Measurements from ENCODE around the gene KCTD13.

KCTD13 gene

GRCh38 chr16:29973384-29974246 is 47.6 kb upstream of the KCTD13 start, which contains the start of gene TAOK2 (continued):
- peak; percentile 99 for TF ChIP-seq ZSCAN5A (tag by site-specific recombination; IDR thresholded peaks at IDR 0.05)
- TF ChIP-seq ZNF23 (tag by site-specific recombination; IDR thresholded peaks at IDR 0.05; ENCODE audit: borderline replicate concordance): no peak
- TF ChIP-seq ZNF274 (IDR thresholded peaks at IDR 0.05; ENCODE audit: low read length): no peak
- TF ChIP-seq ZNF274 (tag by site-specific recombination; IDR thresholded peaks at IDR 0.05; ENCODE audit: borderline replicate concordance): no peak
- TF ChIP-seq ZNF423 (tag by site-specific recombination; IDR thresholded peaks at IDR 0.05): no peak
- no peak for TF ChIP-seq ZNF701 (tag by site-specific recombination; IDR thresholded peaks at IDR 0.05)
- TF ChIP-seq ZNF518A (tag by site-specific recombination; conservative IDR thresholded peaks at IDR 0.05; ENCODE audit: low read depth): no peak; the same call in 1 of the 2 replicates
- TF ChIP-seq ZNF433 (tag by site-specific recombination; IDR thresholded peaks at IDR 0.05; ENCODE audit: low read depth): no peak
- no peak for TF ChIP-seq TRIM28 (IDR thresholded peaks at IDR 0.05; ENCODE audit: borderline replicate concordance, low read length)
- no peak for TF ChIP-seq HOXC10 (CRISPR knock-in tag; IDR thresholded peaks at IDR 0.05)
- TF ChIP-seq MEIS1 (CRISPR knock-in tag; IDR thresholded peaks at IDR 0.05; ENCODE audit: borderline replicate concordance): no peak
- TF ChIP-seq ZNF324 (tag by site-specific recombination; IDR thresholded peaks at IDR 0.05): no peak
- TF ChIP-seq WT1 (tag by site-specific recombination; IDR thresholded peaks at IDR 0.05): 0 out of 2 replicates have a peak, but pooled peaks have one; percentile 30
- no peak for TF ChIP-seq ZBTB6 (tag by site-specific recombination; IDR thresholded peaks at IDR 0.05)
- no peak for TF ChIP-seq ZIC2 (tag by site-specific recombination; IDR thresholded peaks at IDR 0.05)
- no peak for TF ChIP-seq ZNF26 (tag by site-specific recombination; IDR thresholded peaks at IDR 0.05)
- TF ChIP-seq ZSCAN4 (tag by site-specific recombination; IDR thresholded peaks at IDR 0.05): no peak
- TF ChIP-seq SETDB1 (IDR thresholded peaks at IDR 0.05; ENCODE audit: insufficient read length, low read length): peak; percentile 92
- no peak for TF ChIP-seq PRDM4 (tag by site-specific recombination; IDR thresholded peaks at IDR 0.05)
- no peak for TF ChIP-seq ELK4 (IDR thresholded peaks at IDR 0.05; ENCODE audit: borderline replicate concordance, low read depth, low read length)
- TF ChIP-seq ZNF211 (tag by site-specific recombination; IDR thresholded peaks at IDR 0.05; ENCODE audit: low read depth): no peak
- TF ChIP-seq PBX3 (CRISPR knock-in tag; IDR thresholded peaks at IDR 0.05): peak; percentile 45; the same call in 1 of the 2 replicates
